Stimulated activated CD4-positive, alpha-beta T cell treated with anti-CD3 and anti-CD28 coated beads, Interleukin-2, amount 100 ng/mL, for 24 hours (primary cell): ENCODE data around the gene HNF1B.

ENCODE experiments used
- DNase-seq, 2 donors: peaks; one replicate each; pipeline ENCODE4 v3.0.0-alpha.2; 2020

The HNF1B gene

DNA sequence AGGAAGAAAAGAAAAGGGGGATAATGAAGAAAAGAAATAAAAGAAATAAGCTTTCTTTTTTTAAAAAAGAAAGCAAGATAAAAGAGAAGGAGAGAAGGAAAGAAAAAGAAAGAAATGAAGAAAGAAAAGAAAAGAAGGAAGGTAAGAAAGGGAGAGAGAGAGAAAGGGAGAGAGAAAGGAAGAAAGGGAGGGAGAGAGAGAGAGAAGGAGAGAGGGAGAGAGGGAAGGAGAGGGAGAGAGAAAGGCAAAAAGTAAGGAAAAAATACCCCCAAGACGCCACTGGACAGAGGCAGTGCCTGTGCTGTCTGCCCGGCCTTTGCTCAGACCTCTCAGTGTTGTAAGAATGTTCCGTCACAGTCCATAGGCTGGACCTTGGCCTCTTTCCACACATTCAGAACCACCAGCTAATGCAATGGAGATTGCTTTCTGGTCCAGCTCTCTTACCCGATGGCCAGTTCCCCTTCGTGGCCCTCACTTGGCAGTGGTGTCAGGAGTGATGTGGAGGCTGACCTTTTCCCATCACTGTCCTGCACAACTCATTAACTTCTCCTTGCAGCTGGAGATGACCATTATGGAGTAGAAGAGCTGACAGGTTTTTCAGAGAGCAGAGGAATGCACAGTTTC lies 14.3 kb upstream of the HNF1B start:
- no peak for DNase-seq

DNA sequence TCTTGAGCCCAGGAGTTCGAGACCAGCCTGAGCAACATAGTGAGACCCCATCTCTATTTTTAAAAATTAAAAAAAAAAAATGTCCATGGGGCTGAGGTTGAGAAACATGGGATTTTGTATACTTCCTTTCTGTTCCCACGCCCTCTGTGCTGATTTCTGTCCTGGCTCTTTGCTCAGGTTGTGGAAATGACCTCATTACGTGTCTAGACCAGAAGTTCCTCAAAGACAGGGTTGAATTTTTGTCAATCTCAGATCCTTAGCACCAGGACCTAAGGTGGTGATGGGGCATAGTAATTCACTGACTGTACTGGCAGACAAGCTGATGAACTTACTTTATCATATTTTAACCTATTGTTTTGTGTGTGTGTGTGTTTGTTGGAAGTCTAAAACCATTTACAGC lies 11.2 kb upstream of the HNF1B start:
- no peak for DNase-seq

DNA sequence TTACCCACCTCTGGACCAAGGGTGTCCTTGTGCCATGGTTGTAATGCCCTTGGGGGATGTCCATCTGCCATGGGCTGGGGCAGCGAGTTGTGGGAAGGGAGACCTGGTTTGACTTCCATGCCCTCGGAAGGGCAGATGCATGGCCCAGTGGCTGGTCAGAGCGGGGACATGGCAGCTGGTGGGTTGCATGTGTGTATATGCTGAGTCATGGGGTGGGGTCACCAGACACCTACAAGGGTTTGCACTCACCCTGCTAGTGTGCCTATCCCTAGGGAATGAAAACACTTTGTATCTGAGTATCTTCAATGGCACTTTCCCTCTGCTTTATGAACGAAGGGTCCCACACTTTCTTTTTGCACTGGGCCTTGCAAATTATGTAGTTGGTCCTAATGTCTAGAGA lies 10.6 kb upstream of the HNF1B start:
- no peak for DNase-seq

GRCh38 chr17:37754363-37754762 lies 9.5 kb upstream of the HNF1B start:
- no peak for DNase-seq

- no peak for DNase-seq
Measured at GRCh38 chr17:37752482-37752881, 7.6 kb upstream of the HNF1B start.

GRCh38 chr17:37750768-37751475 lies 6.1 kb upstream of the HNF1B start:
- DNase-seq: no peak

DNA sequence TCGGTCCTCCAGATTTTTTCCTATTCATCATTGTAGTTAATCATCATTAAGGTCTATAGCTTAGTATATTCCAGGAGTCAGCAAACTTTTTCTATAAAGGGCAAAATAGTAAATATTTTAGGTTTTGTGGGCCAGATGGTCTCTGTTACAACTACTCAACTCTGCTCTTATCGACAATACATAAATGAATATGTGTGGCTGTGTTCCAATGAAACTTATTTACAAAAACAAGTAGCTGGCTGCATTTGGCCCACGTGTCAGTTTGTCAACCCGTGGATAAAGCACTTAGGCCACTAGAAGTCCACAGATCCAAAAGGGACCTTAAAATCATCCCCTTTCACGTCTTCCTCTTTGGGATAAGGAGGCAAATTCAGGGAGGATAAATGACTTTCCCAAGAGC lies 5.4 kb upstream of the HNF1B start:
- DNase-seq: no peak

DNA sequence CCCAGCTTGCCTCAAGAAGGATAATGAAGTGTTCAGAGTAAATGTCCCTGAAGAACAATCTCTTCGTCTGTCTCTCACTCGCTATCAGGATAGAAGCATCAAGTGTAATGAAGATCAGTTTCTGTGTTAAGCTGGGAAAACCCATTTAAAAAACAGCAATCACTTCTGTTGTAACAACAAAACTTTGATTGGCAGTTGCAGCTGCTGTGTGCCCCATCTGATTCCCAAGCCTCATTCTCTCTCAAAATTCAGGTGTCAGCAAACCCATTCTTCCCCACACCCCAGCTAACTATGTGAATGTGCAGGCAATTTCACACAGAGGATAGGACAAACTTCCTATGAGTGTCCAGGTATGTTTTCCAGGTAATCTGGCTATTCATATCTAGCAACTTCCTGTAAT lies 2.4 kb upstream of the HNF1B start:
- no peak for DNase-seq

- DNase-seq: no peak
Measured at GRCh38 chr17:37746617-37747016, 1.8 kb upstream of the HNF1B start.

GRCh38 chr17:37745801-37746426 lies 1.1 kb upstream of the HNF1B start:
- DNase-seq: no peak

GRCh38 chr17:37744633-37744927 lies 279 bp downstream of the HNF1B start:
- no peak for DNase-seq

DNA sequence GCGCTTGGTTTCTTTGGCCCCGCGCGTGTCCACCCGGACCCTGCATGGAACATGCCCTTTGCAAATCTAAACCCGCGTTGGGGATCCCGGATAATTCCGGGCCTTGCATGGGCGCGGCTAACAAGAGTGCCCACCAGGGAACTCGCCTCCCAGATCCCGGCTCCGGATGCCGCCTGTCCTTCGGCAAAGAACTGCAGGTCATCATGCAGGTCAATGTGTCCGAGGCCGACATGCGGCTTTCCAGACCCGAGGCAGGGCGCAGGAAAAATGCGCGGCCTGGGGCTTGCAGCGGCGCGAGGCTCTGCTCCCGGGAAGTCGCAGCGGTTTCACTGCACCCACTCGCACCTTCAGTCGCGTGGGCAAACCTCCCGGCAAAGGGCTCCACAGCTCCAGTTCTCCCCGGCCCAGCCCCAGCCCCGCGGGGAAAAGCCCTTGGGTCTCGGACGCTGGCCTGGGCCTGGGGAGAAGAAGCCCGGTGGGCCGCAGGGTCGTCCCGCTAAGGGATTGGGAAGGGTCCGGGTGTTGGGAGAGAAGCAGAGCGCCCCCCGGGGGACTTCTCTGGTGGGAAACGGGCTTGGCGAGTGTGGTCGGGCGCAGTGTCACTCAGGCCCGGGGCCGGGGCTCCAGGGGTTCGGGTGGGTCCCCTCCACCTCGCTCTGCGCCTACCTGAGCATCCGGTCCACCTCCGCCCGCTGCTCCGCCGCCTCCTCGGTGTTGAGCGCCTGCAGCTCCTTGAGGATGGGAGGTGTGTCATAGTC lies 805 bp downstream of the HNF1B start:
- DNase-seq: peak; percentile 21 to 30

- no peak for DNase-seq
Measured at GRCh38 chr17:37743612-37743874, 1.3 kb downstream of the HNF1B start.

DNA sequence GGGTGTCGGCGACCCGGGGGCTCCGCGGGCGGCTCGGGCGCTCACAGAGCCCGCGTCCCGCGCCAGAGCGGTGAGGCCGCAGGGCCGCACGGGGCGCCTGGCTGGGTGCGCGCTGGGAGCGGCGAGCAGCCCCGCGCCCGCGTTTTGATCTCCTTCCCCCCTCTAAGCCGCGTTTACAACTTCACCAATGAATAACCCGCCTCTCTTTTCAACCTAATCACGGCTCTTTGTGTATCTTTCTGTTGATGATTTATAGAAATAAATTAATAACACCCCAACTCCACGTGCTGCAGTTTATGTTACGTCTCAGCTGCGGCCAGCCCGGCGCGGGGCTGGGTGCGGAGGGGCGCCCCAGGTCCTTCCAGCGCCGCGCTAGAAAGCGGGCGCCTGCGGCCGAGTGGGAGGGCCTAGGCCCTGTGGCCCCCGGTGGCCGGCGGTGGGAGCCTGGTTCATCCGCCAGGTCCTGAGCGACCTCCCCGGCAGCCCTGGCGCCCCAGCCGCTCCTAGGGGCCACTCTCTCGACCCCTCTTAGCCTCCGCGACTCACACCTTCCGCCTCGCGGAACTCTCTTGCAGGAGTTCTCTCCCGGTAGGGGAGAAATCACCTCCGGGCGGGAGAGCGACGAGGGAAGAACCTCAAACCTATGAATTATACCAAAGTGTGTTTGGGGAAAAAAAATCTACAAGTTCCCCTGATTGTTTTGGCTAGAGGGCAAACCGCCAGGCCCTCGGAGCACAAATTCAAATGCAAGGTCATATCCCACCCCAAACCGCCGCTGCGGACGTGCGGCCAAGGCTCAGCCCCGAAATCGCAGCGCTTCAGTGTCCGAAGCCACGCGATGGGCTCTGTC lies 1.9 kb downstream of the HNF1B start:
- peak in 1 of 2 donors; percentile 14 for DNase-seq

DNA sequence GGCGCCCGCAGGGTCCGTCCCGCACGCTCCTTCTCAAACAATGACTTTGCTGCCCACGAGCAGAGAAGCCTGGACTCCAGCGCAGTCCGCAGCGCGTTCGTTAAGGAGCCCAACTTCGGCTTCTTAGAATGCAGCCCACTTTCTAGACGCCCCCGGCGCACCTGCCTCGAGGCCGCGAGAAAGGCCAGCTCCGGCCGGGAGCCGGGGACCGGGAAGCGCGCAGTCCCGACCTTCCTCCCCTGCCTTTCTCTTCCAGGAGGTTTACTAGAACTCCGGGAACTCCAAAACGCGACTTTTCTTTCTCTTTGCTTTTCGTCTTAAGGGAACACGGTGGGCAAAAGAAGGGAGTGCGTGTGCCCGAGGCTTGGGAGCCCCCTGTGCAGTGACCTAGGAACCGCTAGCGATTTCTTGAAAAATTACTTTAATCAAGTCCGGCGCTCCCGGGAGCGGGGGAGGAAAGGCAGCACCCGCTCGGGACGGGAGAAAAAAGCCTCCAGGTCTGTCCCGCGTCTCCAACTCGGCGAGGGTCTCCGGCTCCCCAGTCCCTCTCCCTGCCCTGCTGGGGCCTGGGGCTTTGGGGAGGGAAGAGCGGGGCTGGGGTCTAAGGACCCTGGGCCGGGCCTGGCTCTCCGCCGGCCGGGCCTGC lies 2.6 kb downstream of the HNF1B start:
- peak in 1 of 2 donors; percentile 20 for DNase-seq

DNA sequence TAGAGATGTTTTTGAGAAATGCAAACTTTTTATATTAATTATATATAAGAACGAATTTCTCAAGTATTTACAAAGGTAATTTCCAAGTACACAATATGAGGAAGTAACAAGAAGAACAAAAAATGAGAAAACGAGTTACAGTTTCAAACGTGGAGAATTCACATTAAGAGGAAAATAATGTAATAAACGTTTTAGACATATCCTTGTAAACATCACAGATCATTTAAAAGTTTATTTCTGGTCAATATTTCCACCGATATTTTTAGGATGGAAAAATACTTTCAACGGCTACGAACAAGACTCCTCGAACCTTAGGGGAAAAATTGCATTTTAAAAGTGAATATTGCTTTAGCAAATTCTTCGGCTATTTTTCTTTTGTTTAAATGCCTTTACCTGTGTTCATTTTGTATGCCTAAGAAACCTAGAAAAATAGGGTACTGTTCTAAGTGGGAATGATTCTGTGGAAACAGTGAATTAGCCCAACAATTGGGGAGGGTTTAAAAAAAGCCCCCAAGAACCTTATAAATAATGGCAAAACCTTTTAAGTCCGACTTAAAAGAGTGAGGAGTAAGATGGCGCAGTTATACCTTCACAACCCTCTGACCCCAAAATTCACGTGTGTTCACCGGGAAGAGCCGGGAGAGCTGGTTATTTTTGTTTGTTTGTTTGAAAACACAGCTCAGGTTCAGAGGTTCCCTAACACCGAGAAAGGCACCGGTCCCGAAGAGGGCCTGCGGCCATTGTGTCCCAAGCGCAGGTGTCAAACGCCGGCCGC lies 3.3 kb downstream of the HNF1B start:
- no peak for DNase-seq

- DNase-seq: no peak
Measured at GRCh38 chr17:37740915-37741314, 3.9 kb downstream of the HNF1B start.

GRCh38 chr17:37737971-37738370 lies 6.9 kb downstream of the HNF1B start:
- no peak for DNase-seq

- DNase-seq: no peak
Measured at GRCh38 chr17:37737081-37737480, 7.8 kb downstream of the HNF1B start.

DNA sequence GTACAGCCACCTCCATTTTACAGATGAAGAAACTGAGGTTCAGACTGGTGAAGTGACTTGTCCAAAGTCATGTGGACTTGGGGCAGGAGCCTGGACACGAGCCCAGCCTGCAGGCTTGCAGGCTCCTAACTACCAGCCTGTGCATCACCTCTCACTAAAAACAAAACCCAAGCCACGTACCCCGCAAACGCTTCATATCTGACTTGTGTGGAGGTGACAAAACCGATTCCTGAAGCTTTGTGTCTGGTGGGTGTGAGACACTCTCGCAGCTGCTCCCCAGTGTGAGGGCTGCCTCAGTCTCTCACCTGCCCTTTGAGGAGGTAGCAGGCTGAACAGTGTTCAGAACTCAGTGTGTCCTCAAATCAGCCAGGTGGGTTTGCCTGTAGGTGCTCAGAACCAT lies 8.4 kb downstream of the HNF1B start:
- DNase-seq: no peak

DNA sequence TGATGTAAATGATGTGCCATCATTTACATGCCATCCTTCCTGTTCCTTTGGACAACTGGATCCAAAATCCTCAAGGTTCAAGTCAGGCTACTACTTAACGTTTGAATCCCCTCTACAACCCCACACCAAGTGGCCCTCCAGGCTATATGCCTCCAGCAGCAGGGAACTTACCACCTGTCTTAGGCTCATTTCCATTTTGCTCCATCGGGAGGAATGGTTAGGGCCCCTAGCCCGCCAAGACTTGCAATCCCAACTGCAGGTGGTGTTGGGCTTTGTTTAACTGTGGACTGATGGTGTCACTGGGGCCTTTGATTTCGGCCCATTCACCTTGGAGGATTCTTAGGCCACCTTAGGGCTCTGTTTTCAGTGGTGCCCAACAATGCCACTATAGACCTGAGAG lies 9.7 kb downstream of the HNF1B start:
- no peak for DNase-seq

DNA sequence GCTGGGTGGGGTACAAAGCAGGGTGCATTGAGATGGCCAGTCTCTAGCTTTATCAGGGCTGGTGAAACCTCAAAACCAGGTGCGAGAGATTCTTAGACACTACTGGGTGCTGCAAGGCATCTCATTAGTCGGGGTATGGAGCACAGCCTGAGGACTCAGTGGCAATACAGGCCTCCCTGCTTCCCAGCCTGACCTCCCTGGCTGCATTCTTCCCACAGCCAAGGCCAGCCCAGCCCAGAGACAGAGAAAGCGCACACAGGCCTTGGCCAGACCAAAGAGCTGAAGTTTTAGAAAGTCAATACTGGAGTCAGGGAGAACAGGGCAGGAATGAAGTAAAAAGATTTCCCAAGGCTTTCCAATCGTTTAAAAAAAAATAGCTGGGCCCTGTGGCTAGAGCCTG lies 12.5 kb downstream of the HNF1B start:
- DNase-seq: no peak
